NCI-H1092 (cell line): ENCODE results near the gene SOX6.
"Not testable (repeated sequence)": the region's sequence is repeated elsewhere in the genome, so short reads cannot be mapped to it uniquely, and the experiment has no call there.

Source experiments
- DNase-seq: peaks from one replicate; lab custom pipeline; 2025; lab: John Stamatoyannopoulos, UW

SOX6 gene

DNA sequence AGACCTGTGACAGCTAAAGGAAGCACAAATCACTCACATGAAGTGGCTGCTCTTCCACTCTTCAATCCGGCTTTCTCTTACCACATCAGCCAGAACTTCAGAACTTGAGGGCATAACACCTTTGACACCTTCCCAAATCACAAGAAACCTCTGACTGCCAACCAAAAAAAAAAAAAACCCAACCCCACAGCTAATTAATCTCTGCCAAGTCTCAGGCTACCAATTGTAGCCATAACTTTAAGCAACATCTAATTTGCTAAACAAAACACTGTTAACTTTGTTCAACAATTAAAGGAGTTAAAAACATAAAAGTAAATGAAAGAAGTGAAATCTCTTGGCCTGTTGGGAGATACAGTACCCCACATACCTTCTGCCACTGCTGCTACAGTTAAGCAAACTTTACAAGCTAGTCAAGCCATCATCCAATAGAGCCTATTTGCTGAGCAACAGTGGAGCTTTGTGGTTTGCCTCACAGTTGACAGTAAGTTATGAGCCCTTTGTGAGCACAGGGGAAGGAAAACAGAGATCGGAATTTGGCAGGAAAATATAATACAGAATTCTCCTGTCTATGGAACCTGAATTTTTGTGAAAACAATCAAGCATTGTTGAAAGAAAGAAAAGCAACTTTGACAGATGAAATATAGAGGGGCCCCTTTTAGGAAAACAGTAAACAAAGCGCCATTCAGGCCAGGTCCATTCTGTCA, at the start of gene SOX6:
TSS of gene SOX6 (minus strand) at position 490 of the 704 bp plus-strand sequence. CDS start 15,298 bp downstream, outside the sequence.
- DNase-seq = peak; percentile 26

DNA sequence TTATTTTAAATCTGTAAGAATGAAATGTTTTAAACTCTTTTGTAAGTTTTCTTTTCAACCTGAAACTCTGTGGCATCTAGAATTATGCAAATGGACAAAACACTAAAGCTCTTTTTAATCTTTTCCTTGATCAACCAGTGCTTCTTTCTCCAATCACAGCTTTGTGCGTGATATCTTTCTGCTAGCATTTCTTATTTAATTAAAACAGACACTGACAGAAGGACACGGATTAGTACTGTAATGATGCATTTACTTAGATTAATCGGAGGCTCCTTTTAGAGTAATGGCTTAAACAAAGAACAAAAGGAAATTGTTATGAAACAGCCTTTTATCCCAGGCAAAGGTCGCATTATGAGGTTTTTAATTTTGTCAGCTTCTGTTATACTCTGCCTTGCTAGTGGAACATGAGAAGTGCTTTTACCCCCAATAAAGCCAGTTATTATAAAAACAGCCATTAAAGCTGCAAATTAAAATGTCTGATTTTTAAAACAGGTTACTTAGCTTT, 48.5 kb upstream of the SOX6 start:
- no peak for DNase-seq

DNA sequence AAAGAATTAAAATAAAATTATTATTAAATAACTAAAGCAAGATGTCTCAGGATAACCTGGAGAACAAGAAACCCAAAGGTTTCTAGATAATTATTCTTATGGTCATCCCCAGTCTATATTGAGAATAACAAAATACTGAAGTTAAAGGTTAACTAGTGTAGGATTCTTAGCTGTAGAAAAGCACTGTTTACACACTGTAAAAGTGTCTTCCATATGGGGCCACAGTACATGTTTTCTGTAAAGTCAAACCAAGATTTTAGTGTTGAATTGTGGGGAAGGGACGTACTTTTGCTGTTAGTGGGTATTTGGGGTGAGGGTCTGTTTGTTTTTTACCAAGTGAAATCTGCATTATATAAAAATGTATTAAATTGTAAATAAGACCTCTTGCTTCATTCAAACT, 47.5 kb upstream of the SOX6 start:
- no peak for DNase-seq

DNA sequence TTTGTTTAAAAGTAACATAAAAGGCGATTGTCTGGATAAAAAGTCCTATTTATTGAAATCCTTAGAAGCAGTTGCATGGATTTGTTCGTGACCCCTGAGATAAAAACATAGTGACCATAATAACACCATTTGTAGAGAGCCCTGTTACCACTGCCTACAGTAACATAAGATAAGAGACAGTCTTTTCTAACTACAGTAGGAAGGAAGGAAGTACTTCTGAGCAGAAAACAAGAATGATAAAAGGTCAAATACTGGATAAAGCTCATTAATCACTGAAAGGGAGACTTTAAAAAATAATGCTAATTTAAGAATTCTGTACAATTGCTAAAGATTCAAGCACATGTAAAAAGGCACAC, 47.1 kb upstream of the SOX6 start:
- no peak for DNase-seq

DNA sequence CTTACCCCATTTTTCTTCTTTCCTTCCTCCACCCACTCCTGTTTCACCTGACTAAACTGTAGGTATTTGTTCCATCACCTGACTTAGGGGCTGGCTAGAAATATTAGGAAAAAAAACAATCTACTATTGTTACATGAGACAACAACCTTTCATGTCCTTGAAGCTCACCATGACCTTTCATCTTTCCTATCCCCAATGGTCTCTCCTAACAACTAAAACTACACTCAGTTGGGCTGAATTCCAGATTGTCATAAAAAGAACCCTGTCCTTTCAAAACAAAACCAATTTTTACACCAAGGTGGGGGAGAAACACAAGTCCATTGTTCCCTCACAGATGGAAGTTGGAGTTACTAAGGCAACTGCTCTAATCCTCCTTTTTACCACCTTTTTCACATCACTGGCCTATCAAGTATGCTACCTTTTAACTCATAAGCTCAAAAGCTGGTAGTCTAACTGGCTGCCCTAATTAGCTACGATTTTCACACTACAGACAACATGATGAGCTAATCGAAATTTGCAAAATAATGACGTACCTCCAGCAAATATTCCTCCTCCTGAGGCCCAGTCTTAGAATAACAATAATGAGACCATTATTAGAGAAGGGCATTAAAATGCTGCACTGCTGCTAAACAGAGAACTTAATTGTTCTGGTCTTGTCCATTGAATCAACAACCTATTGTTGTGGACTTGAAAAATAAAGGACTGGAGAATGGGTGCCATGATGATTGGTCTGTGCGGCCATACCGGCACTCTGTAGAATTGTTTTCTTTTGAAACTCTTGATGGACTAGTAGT, 46.5 kb upstream of the SOX6 start:
- no peak for DNase-seq

DNA sequence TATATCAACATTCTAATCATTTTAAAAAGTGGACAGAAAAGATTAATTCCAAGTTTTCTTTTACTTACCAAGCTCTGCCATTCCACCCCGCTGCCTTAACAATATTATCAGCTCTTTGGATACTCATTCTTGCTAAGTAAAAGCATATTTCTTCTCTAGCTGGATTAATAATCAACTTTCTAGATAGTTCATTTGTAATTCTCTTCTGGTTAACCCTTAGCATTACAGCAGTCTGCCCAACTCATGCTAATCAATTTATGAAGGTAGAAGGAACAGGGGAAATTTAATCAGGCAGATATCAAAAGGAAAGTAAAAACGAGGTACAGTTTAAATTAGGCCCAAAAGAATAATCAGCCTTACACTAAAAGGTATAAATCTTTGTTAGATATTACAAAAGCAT, 41.0 kb upstream of the SOX6 start:
- DNase-seq = no peak

DNA sequence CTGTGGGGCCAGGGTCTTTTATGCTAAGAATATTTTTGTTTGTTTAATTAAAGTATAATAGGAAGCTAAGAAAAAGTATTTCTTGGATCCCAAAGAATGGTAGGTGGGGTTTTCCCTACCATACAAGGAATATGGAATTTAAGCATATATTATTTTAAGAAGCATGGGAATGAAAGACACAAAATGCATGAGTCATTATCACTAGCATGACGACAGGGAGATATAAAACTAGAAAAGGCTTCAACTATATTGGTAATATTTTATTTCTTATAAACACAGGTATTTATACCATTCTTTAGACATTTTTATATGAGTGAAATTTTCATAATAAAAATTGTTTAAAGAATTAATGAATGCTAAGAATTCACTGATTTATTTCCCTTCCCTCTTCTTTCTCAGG, 39.3 kb upstream of the SOX6 start:
- no peak for DNase-seq

DNA sequence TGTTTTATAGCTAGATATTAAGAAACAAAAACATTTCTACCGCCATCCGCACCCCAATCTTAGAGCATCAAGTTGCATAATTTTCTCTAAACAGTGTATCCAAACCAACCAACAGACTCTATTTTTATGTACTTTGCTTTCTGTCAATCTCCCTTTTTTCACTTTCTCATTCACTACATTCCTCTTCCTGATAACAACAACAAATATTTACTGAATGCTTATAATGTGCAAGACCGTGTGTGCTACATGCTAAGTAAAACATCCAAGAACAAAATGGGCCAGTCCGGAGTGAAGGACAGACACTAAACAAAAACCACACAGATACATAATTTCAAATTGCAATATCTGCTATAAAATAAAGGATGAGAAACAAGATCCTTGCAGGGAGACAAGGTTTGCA, 38.6 kb upstream of the SOX6 start:
- DNase-seq = no peak

DNA sequence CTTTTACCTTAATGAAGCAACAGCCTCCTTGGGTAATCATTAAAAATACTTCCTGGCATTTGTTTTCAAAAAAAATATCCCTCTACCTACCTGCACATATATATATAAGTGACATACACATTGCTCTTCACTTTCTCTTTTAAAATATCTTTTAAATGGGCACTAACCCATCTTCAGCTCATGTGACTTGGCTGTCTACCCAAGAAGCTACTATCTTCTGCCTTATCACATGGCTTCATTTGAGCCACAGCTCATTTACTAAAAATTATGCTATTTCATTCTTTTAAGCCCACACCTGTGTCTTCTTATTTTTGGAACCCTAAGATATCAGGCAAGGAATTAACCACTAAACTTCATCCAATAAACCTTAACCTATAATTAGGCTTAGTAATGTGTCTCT, 37.0 kb upstream of the SOX6 start:
- no peak for DNase-seq

DNA sequence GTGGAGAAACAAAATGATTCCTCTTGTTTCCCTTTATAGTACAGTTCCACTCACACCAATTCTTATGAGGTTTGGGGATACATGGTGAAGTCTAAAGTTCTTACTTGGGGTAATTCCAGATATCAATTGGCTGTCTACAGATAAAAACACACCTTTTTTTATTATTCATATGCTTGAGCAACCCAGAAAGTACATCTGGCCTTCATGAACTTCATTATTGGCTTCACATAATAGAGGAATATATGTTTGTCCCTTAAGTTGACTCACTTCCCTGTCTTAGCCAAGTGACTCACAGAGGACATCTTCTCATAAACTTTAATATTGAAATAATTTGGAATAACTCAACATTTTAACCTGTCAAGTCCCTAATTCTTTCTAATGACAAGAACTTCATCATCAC, 36.3 kb upstream of the SOX6 start:
- no peak for DNase-seq

DNA sequence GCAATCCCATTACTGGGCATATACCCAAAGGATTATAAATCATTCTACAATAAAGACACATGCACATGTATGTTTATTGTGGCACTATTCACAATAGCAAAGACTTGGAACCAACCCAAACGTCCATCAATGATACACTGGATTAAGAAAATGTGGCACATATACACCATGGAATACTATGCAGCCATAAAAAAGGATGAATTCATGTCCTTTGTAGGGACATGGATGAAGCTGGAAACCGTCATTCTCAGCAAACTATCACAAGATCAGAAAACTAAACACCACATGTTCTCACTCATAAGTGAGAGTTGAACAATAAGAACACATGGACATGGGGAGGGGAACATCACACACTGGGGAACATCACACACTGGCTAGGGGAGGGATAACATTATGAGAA, 34.5 kb upstream of the SOX6 start:
- not testable (repeated sequence) for DNase-seq

DNA sequence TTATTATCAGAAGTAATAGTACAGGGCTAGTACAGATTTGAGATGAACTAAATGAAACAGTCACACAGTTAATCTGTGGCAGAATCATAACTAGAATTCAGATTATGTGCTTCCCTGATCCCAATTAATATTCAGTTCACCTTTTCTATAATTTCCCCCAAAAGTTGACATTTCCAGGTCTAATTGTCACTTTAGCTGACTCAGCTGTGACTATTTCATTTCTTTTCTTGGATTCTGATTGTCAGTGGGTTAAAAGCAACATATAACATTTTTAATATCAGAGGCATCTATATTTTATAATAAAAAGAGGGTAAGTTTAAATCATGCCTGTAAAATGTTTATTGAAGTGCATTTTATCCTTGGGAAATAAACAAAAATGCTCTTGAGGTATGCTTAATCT, 28.8 kb upstream of the SOX6 start:
- DNase-seq = no peak

DNA sequence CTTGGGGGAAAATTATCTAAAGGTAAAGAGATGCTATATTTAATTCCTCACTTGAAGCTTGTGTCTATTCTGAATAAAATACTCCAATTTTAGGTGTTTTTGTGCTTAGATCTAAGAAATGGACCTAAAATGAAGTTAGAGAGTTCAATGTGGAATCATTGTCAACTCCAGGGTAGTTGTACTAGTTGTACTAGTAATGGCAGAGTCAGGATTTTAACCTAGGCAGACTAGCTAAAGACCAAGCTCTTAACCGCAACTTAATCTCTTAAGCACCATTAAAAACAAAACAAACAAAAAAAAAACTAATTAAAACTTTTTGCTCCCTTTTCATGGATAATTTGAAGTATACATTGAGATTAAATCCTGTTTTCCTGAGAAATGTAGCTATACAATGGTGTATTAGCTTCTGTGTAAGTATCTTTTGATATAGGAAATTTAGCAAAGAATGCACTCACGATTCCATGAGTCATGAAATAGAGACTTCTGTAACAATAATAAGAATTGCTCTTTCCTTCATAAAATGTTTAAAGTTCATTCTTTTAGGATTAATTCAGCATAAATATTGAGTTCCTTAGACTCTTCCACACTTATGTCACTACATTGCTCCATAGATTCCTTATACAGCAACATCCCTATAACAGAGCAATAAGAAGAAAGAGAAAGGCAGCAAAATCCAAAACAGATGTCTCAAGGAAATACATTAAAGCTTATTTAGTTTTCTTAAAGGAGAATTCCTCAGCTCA, 26.5 kb upstream of the SOX6 start:
- no peak for DNase-seq

DNA sequence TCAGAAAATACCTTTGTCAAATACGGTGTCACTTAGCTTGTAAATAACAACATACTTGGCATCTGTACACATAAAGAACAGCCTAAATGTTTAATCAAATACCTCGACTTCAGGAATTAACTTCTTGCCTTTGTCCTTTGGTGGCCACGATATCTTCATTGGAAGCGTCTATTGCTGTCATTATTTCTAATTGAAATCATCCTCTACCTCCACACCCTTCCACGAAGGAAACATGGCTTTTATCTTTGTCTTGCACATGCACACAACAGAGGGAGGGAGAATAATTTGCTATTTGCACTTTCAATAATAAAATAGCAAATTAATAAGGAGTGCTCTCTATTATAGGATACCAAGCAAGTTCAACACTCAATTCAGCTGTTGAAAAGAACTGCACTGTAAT, 25.8 kb upstream of the SOX6 start:
- no peak for DNase-seq

DNA sequence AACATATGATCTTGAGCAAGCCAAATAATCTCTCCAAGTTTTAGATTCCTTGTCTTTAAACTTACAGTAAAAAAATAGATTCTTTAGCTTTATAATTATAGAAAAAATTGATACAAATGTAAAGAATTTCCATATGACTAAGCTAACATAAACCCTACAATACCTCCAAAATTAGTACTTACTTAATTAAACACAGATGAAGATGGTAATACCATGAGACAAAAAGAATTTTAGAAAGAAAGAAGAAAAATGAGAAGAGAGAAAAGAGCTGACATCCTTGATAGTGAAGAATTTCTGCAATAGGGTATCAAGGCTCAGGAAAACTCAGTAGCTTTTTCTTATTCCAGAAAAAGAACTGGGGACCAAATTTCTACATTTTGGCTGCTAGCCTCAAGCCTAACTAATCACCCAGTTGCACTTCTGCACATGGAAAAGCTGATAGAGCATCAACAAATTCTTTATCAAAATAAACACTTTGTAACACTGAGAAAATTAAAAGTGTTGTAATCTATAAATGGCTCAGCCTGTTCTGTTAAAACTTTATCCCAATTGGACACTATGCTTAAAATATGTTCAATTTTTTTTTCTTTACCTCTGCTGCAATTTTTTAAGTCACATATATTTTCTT, 24.7 kb upstream of the SOX6 start:
- no peak for DNase-seq

DNA sequence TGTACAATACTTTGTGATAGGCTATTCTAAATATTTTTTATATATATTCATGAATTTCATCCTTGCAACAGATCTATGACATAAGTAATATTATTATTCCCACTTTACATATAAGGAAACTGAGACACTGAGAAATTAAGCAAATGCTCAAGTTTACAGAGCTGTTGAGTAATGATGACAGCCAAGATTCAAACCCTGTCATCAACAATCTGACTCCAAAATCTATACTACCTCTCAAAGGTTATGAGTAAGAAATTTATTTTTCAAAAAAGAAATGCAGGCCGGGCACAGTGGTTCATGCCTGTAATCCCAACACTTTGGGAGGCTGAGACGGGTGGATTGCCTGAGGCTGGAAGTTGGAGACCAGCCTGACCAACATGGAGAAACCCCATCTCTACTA, 22.6 kb upstream of the SOX6 start:
- no peak for DNase-seq

DNA sequence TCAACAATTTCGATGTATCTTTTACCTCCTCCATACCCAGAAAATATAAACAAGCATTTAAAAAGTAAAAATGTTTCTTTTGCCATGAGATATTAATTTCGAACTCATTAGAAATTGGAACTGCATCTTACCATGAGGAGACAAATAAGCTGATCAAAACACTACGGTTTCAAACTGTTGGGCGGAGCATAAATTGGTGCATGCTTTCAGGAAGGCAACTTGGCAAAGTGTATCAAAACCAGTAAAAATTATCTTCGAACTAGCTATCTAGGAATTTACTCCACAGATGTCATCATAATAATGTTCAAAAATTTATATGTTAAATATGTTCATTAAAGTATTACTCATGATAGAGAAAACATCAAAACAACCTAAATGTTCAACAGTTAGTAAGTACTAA, 21.4 kb upstream of the SOX6 start:
- DNase-seq = no peak

DNA sequence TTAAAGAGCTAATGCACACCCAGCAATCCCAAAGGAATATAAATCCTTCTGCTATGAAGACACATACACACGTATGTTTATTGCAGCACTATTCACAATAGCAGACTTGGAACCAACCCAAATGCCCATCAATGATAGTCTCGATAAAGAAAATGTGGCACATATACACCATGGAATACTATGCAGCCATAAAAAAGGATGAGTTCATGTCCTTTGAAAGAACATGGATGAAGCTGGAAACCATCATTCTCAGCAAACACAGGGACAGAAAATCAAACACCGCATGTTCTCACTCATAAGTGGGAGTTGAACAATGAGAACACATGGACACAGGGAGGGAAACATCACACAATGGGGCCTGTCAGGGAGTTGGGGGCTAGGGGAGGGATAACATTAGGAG, 19.3 kb upstream of the SOX6 start:
- not testable (repeated sequence) for DNase-seq

DNA sequence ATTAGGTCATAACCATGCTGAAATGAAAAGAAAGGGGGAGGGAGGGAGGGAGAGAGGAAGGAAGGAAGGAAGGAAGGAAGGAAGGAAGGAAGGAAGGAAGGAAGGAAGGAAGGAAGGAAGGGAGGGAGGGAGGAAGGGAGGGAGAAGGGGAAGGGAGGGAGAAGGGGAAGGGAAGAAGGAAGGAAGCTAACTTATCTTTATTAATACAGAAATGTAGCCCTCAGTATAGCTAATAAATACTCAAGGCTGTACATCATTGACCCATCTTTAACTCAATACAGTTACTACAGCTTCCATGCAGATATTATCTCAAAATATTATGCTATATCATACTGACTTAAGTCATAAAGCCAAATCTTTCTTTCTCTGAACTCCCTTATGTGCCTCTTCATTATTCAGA, 17.4 kb upstream of the SOX6 start:
- DNase-seq = no peak

DNA sequence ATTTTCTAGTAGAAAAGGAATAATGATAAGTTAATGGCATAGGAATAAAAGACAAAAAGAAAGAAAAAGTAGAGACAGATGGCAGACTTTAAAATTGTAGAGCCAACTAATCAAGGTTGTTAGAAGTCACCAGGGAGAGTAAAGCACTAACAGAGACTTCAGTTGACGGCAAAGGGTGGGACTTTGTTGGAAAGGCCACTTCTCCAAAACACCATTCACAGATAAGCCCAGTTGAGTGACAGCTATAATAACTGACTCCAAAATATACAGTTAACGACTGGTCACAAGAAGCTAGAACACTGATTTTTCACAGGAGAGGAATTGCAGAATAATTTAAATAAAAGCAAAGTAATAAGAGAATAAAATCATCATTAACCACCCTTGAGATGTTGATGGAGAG, 16.0 kb upstream of the SOX6 start:
- no peak for DNase-seq

DNA sequence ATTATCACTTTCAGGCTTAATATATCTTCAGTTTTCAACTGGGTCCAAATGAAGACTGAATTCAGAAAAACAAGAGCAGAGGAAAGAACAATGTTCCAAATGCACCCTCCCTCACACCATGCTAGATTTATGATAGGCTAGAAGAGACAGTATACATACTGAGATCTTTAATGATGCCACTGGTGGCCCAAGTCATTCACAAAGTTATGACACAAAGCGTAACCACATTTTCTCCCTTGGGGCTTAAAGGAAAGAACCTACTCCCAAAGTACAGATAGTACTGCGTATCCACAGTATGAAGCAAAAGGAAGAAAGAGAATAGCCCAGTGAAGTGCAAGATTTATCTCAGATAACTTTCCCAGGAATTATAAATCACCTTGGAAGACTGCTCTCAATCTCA, 10.9 kb upstream of the SOX6 start:
- no peak for DNase-seq

DNA sequence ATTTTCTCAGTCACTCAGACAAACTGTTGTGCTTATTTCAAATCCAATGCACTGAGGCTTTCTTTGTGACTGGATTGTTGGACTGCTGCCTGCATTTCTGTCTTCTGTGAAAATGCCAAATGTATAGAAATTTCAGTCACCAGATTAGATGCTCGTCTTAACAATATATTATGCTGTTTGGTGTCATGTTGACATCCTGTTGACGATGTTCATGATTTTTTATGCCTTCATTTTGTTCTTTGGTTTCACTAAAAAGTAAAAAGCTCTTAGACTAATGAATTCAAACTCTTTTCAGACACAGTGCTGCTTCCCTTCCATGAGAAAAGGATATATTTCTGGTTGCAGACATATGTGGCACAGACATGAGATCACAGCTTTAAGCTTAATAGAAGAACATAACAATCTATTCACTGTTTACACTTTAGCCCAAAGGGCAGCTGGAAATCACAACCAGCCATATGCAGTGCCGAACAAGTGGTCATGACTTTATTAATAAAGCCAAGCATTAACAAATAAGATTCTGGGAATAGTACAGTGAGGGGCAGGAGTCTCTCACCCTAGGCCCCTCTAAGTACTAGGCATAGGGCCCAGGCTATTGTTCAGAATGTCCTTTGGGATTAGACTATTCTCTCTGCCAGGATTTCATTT, 9.4 kb upstream of the SOX6 start:
- DNase-seq = peak; percentile 94
